GM21723 (cell line): ENCODE results near the gene COL23A1.
A peak's percentile ranks its signal among the peaks of the same experiment; 100 is the strongest.

Experiments used
- ATAC-seq: cut with Tn5 transposase; IDR thresholded peaks from one replicate; pipeline ENCODE4 v1.9.1; 2021; ENCODE audit warnings: mild to moderate bottlenecking, moderate library complexity; ENCODE audit not compliant: unreplicated experiment

COL23A1 gene

GRCh38 chr5:178590141-178590923 lies at the start of gene COL23A1:
Gene COL23A1 (minus strand): TSS chr5:178590393.
- ATAC-seq: peak; percentile 59

- no peak for ATAC-seq
Measured at GRCh38 chr5:178637356-178638074, 47.3 kb upstream of the COL23A1 start.

GRCh38 chr5:178632285-178632684 lies 42.1 kb upstream of the COL23A1 start:
- ATAC-seq: no peak

- no peak for ATAC-seq
Measured at GRCh38 chr5:178630951-178631350, 40.8 kb upstream of the COL23A1 start.

GRCh38 chr5:178630475-178630930 lies 40.3 kb upstream of the COL23A1 start:
- ATAC-seq: no peak

GRCh38 chr5:178627259-178627598 lies 37.0 kb upstream of the COL23A1 start:
- ATAC-seq: no peak

DNA sequence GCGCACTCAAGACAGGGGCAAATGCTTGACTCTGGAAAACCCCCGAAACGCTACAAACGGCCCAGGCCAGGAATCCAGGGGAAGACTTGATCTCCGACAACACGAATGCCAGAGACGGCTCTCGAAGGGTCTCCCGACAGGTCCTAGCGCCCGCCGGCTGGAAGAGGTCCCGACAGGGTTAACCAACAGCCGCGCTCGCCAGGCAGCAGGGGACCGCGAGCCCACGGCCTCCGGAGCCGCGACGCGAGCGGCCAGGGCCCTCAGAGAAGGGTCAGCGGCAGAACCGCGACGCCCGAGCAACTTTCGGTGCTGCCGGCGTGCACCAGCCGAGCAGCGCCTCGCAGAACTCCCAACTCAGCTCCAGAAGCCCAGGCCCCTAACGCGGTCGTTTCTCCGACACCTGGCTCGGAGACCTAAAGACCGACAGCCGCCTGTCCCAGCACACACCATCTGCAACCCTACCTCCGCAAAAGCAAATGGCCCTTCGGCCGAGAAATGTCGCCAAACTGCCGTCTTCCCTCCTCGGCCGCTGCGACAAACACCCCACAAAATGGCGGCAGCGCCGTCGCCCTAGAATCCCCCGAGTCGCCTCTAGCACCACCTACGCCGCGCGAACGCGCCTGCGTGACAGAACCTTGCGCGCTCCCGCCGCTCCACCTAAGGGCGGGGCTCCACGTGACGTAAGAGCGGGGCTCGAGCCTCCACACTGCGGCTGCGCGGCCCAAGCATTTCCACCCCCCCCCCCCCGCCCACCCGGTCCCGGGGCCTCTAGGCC lies 36.5 kb upstream of the COL23A1 start, which contains the start of gene CLK4:
CLK4 (minus strand) TSS at position 567 of the 775 bp plus-strand sequence. CDS start 3,634 bp downstream, outside the sequence.
- peak; percentile 83 for ATAC-seq

DNA sequence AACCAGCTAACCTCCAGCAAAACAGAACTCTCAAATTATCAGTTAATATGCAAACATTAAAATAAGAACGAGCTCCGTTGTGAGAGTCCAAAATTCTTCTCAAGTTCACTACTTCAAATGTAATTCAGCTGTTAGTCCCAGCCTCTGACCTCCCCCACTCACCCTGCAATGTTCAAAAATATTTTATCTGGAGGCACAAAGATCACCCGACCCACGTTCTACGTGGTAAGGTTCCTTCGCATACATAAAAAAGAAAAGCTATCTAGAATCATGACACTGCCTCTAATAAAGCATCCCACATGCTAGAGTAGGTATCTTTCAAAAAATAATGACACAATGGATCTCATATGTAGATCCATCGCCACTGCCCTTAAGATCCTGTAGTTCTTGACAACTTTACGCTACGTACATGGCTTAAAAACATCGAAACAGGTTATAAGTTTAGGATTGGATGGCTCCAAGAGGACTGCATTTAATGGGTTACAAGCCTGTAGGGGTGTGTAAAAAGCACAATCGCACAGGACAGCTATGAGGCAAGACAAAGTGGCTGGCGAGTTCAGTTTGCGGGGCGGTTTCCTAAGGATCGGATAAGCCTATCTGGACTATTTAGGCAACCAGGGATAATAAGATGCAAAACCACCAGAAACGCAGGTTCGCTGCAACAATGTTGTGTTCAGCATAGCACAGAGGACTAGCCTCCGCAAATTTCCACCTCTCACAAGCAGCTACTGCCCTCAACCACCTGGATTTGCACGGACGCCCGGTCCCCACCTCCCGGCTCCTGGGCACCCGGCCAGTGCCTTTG lies 35.7 kb upstream of the COL23A1 start:
- ATAC-seq: peak; percentile 24

GRCh38 chr5:178624631-178625546 lies 34.7 kb upstream of the COL23A1 start:
- no peak for ATAC-seq

- no peak for ATAC-seq
Measured at GRCh38 chr5:178622679-178623247, 32.6 kb upstream of the COL23A1 start.

DNA sequence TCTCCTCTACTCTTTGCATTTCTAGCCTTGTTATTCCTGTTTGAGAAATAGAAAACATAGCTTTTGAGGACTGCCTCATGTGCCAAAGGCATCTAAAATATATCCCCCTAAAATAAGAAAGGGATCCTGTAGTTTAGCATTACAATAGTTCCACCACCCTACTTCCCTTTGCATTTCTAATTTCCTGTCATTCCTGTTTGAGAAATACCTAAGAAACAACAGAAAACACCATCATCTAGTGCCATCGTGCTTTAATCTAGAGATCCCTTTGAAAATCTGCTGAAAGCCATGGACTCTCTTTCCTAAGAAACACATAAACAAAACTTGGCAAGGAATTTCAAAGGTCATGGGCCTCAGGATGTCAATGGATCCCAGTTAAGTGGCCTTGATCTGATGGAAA lies 29.2 kb upstream of the COL23A1 start:
- no peak for ATAC-seq

DNA sequence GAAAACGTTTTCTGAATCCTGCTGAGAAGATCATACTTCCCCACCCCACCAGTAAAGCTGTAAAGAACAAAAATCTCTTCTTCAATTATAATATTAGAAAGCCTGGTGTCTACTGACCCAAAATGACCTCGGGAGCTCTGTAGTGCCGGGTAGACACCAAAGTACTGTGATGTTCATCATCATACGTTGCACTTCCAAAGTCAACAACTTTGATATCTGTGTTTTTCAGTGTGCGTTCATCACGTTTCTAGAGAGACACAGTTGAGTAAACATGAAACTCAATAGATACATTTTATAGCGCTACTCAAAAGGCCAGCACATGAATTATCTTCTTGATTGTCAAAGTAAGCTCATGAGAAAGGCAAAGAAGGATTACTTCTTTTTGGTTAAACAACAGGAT lies 22.1 kb upstream of the COL23A1 start:
- no peak for ATAC-seq

DNA sequence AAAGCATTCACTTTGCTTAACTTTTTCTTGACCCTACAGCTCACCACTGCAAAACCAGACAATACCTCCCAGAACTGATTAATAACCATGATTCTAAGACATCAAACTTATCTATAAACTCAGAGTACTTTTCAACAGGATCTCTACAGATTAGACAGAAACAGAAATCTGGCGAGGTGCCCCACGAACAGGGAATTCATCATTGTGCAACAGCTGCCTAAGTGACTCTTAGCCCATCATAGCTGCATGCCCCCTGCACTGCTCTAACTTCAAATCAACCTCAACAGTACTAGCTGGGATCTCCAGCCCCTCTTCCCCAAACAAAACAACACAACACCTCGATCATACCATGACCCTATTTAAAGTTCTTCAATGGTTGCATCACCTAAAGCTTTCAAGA lies 16.1 kb upstream of the COL23A1 start:
- no peak for ATAC-seq

GRCh38 chr5:178605788-178606187 lies 15.6 kb upstream of the COL23A1 start:
- ATAC-seq: no peak

DNA sequence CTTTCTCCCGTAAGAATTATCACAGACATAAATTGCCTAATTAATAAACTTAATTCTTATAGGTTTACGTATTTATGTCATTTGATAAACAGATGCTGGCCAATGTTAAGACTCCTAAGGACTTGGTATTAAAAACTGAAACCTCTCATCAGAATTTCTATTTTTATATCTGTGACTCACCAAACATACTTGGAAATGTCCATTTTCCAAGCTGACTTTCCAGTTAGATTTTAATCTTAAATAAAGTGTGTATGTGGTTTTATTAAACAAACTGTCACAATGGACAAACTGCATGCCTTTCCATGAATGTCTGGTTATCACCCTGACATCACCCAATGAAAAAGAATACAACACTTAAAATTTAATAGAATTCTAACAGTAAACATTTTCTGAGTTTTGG lies 12.6 kb upstream of the COL23A1 start:
- ATAC-seq: no peak

DNA sequence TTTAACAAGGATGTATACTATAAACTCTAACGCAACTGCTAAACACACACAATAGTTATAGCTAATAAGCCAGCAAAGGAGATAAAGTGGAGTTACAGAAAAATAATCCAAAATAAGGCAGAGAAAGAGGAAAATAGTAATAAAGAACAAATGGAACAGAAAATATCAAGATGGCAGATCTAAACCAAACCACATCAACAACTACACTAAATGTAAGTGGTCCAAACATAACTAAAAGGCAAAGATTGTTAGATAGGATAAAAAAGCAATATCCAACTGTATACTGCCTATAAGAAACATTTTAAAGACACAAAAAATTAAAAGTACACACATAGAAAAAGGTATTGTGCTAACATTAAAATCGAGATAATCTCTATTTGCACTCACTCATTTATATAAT lies 5.6 kb upstream of the COL23A1 start:
- no peak for ATAC-seq

GRCh38 chr5:178595150-178595549 lies 5.0 kb upstream of the COL23A1 start:
- ATAC-seq: no peak

GRCh38 chr5:178590924-178591423 lies 781 bp upstream of the COL23A1 start:
- no peak for ATAC-seq
